HG03378 (cell line): Measurements from ENCODE around the gene EYA2.

Experiments used
- ATAC-seq: cut with Tn5 transposase; IDR thresholded peaks from one replicate; pipeline ENCODE4 v1.9.1; 2021; ENCODE audit warnings: mild to moderate bottlenecking, moderate library complexity; ENCODE audit not compliant: unreplicated experiment

The EYA2 gene

GRCh38 chr20:47127546-47127945 is 232.9 kb downstream of the EYA2 start:
- no peak for ATAC-seq

DNA sequence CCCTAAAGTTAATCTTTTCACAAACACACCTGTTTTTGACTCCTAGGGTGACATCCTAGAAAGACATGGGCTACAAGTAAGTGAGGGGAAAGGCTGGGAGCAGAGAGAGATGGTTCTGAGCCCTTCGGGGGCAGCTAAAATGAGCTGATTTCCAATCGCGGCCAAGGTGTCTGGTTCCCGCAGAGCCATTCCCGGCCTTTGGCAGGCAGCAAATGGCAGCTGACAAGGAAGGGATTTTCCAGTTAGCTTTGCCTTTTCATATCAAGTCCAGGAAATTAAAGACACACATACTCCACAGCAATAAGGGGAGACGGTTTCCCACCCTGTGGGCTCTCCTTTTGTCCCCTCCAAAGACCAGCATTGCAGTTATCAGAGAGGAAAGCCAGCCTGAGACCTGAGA is 233.4 kb downstream of the EYA2 start:
- no peak for ATAC-seq

DNA sequence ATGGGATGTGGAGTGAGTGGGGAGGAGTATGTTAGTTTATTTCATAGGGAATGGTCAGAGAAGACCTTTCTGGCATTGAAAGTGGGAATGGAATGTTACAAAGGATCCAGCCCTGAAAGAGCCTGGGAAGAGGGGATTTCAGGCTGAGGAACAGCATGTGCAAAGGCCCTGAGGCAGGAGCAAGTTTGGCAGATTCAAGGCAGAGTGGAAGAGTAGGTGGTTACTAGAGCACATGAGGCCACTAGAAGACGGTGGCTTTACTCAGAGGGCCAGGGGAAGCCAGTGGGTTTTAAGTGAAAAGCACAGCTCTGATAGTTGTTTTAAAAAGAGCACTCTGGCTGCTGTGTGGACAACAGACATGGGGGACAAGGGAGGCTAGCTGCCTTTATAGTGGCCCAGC is 234.7 kb downstream of the EYA2 start:
- no peak for ATAC-seq

- ATAC-seq, result no peak
These were observed 239.3 kb downstream of the EYA2 start for GRCh38 chr20:47133809-47134456.

- ATAC-seq, result no peak
These were observed 242.1 kb downstream of the EYA2 start for GRCh38 chr20:47136782-47137181.

DNA sequence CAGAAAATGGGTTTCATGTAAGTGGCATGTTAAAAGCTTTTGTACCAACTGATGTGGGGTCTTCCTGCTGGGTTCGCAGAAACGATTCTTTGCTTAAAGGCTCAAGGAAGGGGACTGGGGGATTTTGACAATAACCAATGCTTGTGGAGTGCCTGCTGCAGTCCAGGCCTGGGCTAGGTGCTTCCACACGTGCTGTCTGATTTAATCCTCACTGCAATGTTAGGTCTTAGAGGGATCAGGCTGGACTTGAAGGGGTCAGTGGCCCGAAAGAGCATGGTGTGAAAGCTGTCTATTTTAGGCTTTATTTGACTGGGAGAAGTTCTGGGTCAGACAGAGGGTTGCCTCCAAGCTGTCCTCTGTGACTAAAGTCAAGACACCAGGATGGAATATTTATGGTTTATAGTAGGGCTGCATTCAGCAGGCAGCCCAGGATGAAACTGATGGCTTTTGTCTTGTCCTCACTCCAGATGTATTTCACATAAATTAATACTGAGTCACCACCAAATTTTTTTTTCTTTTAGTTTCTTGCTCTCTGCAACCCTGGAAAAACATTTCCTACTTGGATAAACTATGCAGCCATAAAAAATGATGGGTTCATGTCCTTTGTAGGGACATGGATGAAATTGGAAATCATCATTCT is 242.7 kb downstream of the EYA2 start:
- ATAC-seq, result no peak

GRCh38 chr20:47139934-47140535 is 245.4 kb downstream of the EYA2 start:
- ATAC-seq, result no peak

GRCh38 chr20:47141350-47141921 is 246.8 kb downstream of the EYA2 start:
- no peak for ATAC-seq

DNA sequence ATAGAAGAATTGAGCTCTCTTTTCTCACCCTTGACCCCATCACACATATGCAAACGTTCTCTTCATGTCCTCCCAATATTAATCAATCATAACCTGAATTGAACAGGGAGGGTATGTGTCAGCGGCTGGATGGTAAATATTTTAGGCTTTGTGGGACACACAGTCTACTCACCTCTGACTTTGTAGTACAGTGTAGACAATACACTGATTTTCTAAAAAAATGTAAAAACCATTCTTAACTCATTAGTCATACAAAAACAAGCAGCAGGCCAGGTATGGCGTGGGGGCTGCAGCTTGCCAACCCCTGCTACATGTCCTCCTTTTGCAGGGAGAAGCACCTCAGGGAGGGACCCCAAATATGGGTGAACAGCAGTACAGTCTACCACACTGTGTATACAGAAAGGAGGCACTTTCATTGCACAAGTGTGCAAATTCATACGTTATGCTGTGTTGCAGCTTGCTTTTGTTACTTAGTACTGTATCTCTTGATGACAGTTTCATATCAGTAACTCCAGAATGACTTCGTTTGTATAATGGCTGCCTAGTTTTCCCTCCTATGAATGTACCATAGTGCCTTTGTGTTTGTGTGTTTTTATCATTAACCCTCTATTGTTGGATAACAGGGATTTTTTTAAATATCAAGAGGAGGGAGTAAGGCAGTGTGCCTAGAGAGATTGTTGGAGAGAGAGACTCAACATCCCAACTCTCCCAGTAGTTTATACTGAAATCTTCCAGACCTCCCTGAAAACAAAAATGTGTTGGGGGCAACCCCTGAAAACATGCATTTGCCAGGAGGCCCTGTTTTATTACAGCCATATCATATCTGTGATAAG is 247.5 kb downstream of the EYA2 start:
- ATAC-seq, result no peak

DNA sequence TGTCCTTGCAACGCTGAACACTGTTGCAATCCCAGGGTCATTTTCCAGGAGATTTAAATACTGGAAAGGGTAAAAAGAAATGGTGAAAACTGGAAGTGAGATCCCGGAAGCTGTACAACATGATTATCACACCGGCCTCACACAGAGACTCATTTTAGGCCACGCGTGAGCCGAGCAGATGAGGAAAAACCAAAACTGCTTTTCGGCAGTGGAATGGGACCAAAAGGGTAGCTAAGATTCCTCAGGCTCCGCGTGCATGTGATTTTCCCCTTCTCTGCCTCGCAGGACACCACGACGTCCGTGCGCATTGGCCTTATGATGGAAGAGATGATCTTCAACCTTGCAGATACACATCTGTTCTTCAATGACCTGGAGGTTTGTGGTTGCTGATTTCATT is 248.1 kb downstream of the EYA2 start:
- ATAC-seq, result no peak

- ATAC-seq, result no peak
These were observed 249.0 kb downstream of the EYA2 start for GRCh38 chr20:47143657-47144056.

DNA sequence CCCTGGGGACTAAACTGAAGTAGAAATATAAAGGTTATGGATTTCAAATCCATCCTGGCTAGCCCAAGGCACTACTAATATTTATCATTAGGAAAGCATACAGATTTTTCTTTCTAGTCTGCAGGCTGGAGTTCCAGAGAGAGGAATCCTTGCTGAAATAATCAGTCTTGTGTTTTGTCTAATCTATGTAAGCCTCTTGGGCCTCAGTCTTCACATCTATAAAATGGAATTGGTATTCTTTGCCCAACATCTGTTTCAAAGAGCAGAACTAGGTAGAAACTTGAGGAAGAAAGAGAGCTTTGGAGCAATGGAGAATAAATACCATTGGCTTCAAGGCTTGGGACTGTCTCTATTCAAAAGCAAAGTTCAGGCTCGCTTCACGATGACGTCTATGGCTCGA is 249.8 kb downstream of the EYA2 start:
- ATAC-seq, result no peak

GRCh38 chr20:47146686-47147085 is 252.0 kb downstream of the EYA2 start:
- ATAC-seq, result no peak

DNA sequence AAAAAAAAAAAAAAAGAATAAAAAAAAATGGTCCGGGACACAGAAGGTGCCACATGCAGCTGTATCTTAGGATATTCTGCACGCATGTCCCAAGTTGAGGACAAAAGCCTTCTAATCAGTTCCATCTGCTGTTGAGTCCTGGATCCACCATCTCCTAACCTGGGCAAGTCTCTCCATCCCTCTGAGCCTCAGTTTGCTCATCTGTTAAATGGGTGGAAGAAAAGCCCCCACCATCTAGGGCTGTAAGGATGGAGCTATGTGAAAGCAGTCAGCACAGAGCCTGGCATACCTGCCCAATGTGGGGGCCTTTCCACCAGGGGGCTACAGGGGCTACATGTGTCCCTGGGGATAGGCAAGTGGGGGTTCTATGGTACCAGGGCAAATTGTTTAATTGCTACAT is 253.4 kb downstream of the EYA2 start:
- ATAC-seq, result no peak

DNA sequence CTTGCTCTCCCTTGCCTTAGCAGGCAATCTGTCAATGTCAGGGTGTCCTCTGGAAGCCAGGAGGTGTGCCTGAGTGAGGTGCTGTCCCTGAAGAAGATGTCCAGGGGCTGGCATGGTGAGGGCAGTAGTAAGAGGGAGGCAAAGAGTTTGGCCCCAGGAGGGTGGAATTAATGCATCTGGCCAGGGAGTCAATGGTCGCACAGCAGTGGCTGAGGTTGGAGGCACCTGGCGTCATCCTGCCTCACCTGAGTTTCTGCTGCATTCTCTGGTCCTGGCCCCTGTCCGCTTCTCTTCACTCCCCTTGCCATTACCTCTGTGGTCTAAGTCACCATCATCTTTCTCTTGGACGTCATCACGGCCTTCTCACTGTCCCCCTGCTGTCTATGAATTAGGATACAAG is 255.3 kb downstream of the EYA2 start:
- ATAC-seq, result no peak

DNA sequence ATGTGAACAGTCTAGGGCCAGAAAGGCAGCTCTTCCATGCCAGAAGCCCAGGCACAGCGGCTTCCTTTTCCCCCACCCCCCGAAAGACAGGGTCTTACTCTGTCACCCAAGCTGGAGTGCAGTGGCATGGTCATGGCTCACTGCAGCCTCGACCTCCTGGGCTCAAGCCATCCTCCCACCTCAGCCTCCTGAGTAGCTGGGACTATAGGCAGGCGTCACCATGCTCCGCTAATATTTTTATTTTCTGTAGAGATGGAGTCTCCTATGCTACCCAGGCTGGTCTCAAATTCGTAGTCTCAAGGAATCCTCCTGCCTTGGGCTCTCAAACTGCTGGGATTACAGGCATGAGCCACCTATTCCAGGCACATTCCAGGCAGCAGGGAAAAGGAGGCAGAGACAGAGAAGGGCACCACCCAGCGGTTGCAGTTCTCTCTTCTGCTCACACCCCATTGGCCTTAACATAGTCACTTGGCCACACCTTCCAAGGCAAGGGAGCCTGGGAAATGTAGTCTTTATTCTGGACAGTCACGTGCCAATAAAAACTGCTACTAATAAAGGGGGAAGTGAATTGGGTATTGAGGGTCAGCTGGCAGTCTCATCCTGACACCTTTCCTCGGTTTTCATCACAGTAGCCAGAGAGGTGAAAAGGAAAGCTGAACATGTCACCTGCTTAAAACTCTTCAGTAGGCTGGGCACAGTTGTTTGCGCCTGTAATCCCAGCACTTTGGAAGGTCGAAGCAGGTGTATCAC is 255.9 kb downstream of the EYA2 start:
- ATAC-seq, result no peak

DNA sequence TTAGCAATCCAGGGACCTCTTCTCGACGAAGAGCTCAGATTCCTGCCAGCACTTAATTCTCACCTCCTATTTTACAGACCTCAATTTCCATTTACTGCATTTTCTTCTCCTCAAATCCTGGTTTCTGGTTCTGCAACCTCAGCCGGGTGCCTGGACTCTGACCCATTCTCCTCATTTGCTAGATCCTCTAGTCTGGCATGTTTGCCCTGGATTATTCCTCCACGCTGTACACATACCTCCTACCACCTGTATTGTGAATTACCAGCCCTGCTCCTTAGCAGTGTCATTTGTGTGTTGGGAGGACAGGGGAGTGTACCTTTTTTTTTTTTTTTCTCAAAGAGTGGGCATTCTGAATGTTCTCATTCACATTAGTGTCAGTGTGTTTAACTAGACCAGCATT is 257.4 kb downstream of the EYA2 start:
- ATAC-seq, result no peak

DNA sequence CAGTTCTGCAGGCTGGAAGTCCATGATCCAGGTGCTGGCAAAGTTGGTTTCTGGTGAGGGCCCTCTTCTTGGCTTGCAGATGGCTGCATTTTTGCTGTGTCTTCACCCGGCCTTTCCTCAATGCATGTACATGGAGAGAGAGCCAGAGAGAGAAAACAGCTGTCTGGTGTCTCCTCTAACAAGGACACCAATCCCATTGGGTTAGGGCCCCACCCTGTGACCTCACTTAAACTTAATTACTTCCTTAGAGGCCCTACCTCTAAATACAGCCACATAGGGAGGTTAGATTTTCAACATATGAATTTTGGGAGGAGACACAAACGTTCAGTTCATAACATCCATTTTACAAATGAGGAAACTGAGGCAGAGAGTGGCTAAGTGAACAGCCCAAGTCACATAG is 259.4 kb downstream of the EYA2 start:
- no peak for ATAC-seq

- ATAC-seq, result no peak
These were observed 261.9 kb downstream of the EYA2 start for GRCh38 chr20:47156301-47157137.

GRCh38 chr20:47159166-47159565 is 264.5 kb downstream of the EYA2 start:
- no peak for ATAC-seq
